WTC11 (cell line): ENCODE data around the gene ESYT1. TPM values are rescaled to one million over a fixed set of nuclear protein-coding genes. Genes with fewer than 3 reads are reported as not detected.

Experiments used
- ATAC-seq: fragments of 200-7000 bp; cut with Tn5 transposase; 2 replicates; pipeline ENCODE4 v1.10.0; 2021; ENCODE audit warnings: mild to moderate bottlenecking, moderate library complexity
- CTCF ChIA-PET: fragments of 300-600 bp; sonication (Branson Sonifier 250); formaldehyde crosslinking; loops from one replicate; lab custom pipeline; 2021; ENCODE audit warnings: antibody characterized with exemption; lab: Charles Lee
- POLR2A ChIA-PET: fragments of 350-600 bp; sonication (Branson Sonifier 250); formaldehyde crosslinking; loops from one replicate; lab custom pipeline; 2021; ENCODE audit warnings: antibody characterized with exemption; lab: Charles Lee
- DNase-seq: peaks from one replicate; pipeline ENCODE4 v3.0.0; 2021; ENCODE audit warnings: low spot score
- H3K27ac Mint-ChIP-seq: 2 replicates; pipeline ENCODE4 v1.8.0; 2021; ENCODE audit warnings: mixed read lengths
- H3K27me3 Mint-ChIP-seq: 2 replicates; pipeline ENCODE4 v1.8.0; 2021; ENCODE audit warnings: low read depth, mild to moderate bottlenecking, moderate library complexity, mixed read lengths
- H3K36me3 Mint-ChIP-seq: 2 replicates; pipeline ENCODE4 v1.8.0; 2021; ENCODE audit warnings: mixed read lengths
- H3K4me1 Mint-ChIP-seq: 2 replicates; pipeline ENCODE4 v1.8.0; 2022; ENCODE audit warnings: mixed read lengths
- H3K4me3 Mint-ChIP-seq: 2 replicates; pipeline ENCODE4 v1.8.0; 2021; ENCODE audit warnings: mild to moderate bottlenecking, moderate library complexity, mixed read lengths
- H3K9me3 Mint-ChIP-seq: 2 replicates; pipeline ENCODE4 v1.8.0; 2021; ENCODE audit warnings: mixed read lengths
- EMX1 ChIP-seq: fragments of 250-450 bp; sonication (Bioruptor Pico); IDR thresholded peaks from 2 replicates; pipeline ENCODE4 v1.8.0; 2021; ENCODE audit warnings: mild to moderate bottlenecking
- PRRX2 ChIP-seq: fragments of 250-450 bp; sonication (Bioruptor Pico); IDR thresholded peaks from 2 replicates; pipeline ENCODE4 v1.8.0; 2021; ENCODE audit warnings: mild to moderate bottlenecking
- ZNF416 ChIP-seq: fragments of 250-450 bp; sonication (Bioruptor Pico); IDR thresholded peaks from 2 replicates; pipeline ENCODE4 v1.9.0; 2021; ENCODE audit warnings: mild to moderate bottlenecking, inconsistent platforms
- ZNF671 ChIP-seq: fragments of 250-450 bp; sonication (Bioruptor Pico); IDR thresholded peaks from 2 replicates; pipeline ENCODE4 v1.8.0; 2021; ENCODE audit warnings: mild to moderate bottlenecking
- total RNA-seq: library from RNA; stranded (reverse); gene quantifications from 3 replicates; pipeline ENCODE4 v1.2.3, GENCODE V29; 2021
- TF ChIP-seq, protein P1 (sequence below): fragments of 250-450 bp; sonication (Bioruptor Pico); IDR thresholded peaks from 2 replicates; pipeline ENCODE4 v1.8.0; 2021; ENCODE audit warnings: mild to moderate bottlenecking
- TF ChIP-seq, protein P2 (sequence below): sonication (generic); formaldehyde crosslinking; IDR thresholded peaks from 2 replicates; pipeline ENCODE4 v1.8.0; 2023; ENCODE audit warnings: missing genetic modification reagents, mild to moderate bottlenecking, borderline replicate concordance
- TF ChIP-seq, protein P3 (sequence below): sonication (generic); formaldehyde crosslinking; IDR thresholded peaks from 2 replicates; pipeline ENCODE4 v1.8.1; 2023; ENCODE audit warnings: mild to moderate bottlenecking, missing genetic modification reagents, borderline replicate concordance
- TF ChIP-seq, protein P4 (sequence below): fragments of 250-450 bp; sonication (Bioruptor Pico); IDR thresholded peaks from 2 replicates; pipeline ENCODE4 v1.9.0; 2021; ENCODE audit warnings: mild to moderate bottlenecking, borderline replicate concordance
- TF ChIP-seq, protein P5 (sequence below): sonication (generic); formaldehyde crosslinking; conservative IDR thresholded peaks from 2 replicates; pipeline ENCODE4 v1.8.1; 2022; ENCODE audit warnings: mild to moderate bottlenecking, missing genetic modification reagents

Gene ESYT1
- total RNA-seq, 1 experiment from 2014 or later, result 80.1 TPM

DNA sequence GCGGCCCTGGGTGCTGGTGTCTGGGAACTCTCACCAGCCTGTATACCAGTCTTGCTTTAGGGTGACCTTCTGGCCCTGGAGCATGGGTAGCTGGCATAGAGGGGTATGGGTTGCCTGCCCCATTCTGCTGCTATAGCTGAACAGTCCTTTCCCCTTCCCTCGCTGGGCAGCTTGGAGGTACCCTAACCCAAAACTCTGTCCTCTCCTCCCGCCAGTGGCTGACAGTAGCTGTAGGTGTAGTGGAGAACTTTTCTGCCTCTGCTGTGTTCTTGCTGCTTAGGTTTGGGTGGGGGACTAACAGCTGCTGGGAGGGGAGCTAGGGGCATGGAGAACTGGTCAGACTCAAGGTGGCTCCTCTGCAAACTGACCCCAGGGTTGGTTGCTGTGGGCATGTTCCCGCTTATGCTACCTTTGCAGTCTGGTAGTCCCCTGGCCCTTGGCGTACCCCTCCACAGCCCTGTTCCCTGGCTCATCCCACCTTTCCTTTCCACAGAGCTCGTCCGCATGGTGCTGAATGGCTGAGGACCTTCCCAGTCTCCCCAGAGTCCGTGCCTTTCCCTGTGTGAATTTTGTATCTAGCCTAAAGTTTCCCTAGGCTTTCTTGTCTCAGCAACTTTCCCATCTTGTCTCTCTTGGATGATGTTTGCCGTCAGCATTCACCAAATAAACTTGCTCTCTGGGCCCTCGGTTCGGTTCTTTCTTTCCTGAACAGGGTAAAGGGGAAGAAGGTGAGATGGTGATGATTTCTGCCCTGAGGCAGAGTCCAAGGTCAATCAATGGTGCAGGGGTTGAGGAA lies 33.0 kb downstream of the ESYT1 start:
- Mint-ChIP-seq H3K27ac (peak overlapping the region; percentile 95), H3K27me3 (no peaks in the 10 kb centered on the region), H3K36me3 (peaks cover 63% of the 10 kb centered on the region), H3K4me1 (peaks cover 49% of the 10 kb centered on the region), H3K9me3 (no peaks in the 10 kb centered on the region), H3K4me3 (peak overlapping the region; percentile 96)
- TF ChIP-seq, protein P1, sequence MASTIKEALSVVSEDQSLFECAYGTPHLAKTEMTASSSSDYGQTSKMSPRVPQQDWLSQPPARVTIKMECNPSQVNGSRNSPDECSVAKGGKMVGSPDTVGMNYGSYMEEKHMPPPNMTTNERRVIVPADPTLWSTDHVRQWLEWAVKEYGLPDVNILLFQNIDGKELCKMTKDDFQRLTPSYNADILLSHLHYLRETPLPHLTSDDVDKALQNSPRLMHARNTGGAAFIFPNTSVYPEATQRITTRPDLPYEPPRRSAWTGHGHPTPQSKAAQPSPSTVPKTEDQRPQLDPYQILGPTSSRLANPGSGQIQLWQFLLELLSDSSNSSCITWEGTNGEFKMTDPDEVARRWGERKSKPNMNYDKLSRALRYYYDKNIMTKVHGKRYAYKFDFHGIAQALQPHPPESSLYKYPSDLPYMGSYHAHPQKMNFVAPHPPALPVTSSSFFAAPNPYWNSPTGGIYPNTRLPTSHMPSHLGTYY (CRISPR knock-in tag), result 0 out of 2 replicates have a peak, but pooled peaks have one; percentile 50
- TF ChIP-seq, protein P2, sequence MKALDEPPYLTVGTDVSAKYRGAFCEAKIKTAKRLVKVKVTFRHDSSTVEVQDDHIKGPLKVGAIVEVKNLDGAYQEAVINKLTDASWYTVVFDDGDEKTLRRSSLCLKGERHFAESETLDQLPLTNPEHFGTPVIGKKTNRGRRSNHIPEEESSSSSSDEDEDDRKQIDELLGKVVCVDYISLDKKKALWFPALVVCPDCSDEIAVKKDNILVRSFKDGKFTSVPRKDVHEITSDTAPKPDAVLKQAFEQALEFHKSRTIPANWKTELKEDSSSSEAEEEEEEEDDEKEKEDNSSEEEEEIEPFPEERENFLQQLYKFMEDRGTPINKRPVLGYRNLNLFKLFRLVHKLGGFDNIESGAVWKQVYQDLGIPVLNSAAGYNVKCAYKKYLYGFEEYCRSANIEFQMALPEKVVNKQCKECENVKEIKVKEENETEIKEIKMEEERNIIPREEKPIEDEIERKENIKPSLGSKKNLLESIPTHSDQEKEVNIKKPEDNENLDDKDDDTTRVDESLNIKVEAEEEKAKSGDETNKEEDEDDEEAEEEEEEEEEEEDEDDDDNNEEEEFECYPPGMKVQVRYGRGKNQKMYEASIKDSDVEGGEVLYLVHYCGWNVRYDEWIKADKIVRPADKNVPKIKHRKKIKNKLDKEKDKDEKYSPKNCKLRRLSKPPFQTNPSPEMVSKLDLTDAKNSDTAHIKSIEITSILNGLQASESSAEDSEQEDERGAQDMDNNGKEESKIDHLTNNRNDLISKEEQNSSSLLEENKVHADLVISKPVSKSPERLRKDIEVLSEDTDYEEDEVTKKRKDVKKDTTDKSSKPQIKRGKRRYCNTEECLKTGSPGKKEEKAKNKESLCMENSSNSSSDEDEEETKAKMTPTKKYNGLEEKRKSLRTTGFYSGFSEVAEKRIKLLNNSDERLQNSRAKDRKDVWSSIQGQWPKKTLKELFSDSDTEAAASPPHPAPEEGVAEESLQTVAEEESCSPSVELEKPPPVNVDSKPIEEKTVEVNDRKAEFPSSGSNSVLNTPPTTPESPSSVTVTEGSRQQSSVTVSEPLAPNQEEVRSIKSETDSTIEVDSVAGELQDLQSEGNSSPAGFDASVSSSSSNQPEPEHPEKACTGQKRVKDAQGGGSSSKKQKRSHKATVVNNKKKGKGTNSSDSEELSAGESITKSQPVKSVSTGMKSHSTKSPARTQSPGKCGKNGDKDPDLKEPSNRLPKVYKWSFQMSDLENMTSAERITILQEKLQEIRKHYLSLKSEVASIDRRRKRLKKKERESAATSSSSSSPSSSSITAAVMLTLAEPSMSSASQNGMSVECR (CRISPR knock-in tag), result no peak
- ChIA-PET CTCF (interaction anchor here (1.2 to 3.4 kb wide), 4 partner anchors 9 to 42 kb away, joined by 3 to 20 read pairs (median 10); partner anchors contain the start of genes MYL6B, SMARCC2 and ZC3H10), POLR2A (interaction anchor here (0.6 to 7.2 kb wide), 9 partner anchors 9 to 199 kb away, joined by 3 to 104 read pairs (median 15); partner anchors contain the start of genes ESYT1, MYL6B, PA2G4 and RNF41)
- ATAC-seq, result no peak
- DNase-seq, result no peak

DNA sequence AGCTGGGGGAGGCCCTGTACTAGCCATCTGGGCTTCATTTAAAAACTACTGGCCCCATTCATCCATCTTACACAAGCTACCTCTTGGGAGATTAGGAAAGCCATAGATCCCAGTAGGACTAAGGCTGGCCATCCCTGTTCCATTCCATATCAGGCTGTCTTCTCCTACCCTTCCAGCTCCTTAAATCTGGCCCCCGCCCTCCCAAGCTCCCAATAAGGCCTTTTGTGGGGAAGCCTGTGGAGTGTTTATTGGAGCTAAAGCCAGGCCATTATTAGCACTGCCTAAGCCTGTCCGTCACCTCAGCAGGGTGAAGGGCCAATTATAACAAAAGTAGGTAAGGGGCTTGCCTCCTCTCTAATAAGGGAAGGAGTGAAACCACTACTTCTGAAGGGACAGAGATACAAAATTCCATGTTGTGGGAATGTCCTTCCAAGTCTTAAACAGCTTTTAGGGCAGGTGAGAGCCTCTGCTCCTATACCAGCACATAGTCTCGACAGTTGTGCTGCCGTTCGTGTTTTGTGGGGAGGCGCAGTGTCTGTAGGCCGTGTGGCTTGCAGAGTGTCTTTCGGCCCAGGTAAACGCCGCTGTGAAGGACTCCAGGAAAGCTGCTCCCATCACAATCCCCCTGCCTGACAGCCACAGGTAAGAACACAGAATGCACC lies 33.8 kb downstream of the ESYT1 start:
- peaks cover 67% of the 10 kb centered on the region for H3K36me3 Mint-ChIP-seq
- peak overlapping the region; percentile 95 for H3K27ac Mint-ChIP-seq
- TF ChIP-seq, protein P3, sequence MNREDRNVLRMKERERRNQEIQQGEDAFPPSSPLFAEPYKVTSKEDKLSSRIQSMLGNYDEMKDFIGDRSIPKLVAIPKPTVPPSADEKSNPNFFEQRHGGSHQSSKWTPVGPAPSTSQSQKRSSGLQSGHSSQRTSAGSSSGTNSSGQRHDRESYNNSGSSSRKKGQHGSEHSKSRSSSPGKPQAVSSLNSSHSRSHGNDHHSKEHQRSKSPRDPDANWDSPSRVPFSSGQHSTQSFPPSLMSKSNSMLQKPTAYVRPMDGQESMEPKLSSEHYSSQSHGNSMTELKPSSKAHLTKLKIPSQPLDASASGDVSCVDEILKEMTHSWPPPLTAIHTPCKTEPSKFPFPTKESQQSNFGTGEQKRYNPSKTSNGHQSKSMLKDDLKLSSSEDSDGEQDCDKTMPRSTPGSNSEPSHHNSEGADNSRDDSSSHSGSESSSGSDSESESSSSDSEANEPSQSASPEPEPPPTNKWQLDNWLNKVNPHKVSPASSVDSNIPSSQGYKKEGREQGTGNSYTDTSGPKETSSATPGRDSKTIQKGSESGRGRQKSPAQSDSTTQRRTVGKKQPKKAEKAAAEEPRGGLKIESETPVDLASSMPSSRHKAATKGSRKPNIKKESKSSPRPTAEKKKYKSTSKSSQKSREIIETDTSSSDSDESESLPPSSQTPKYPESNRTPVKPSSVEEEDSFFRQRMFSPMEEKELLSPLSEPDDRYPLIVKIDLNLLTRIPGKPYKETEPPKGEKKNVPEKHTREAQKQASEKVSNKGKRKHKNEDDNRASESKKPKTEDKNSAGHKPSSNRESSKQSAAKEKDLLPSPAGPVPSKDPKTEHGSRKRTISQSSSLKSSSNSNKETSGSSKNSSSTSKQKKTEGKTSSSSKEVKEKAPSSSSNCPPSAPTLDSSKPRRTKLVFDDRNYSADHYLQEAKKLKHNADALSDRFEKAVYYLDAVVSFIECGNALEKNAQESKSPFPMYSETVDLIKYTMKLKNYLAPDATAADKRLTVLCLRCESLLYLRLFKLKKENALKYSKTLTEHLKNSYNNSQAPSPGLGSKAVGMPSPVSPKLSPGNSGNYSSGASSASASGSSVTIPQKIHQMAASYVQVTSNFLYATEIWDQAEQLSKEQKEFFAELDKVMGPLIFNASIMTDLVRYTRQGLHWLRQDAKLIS (CRISPR knock-in tag), result no peak
- TF ChIP-seq, protein P1 (CRISPR knock-in tag), result 0 out of 2 replicates have a peak, but pooled peaks have one; percentile 17
- TF ChIP-seq, protein P4, sequence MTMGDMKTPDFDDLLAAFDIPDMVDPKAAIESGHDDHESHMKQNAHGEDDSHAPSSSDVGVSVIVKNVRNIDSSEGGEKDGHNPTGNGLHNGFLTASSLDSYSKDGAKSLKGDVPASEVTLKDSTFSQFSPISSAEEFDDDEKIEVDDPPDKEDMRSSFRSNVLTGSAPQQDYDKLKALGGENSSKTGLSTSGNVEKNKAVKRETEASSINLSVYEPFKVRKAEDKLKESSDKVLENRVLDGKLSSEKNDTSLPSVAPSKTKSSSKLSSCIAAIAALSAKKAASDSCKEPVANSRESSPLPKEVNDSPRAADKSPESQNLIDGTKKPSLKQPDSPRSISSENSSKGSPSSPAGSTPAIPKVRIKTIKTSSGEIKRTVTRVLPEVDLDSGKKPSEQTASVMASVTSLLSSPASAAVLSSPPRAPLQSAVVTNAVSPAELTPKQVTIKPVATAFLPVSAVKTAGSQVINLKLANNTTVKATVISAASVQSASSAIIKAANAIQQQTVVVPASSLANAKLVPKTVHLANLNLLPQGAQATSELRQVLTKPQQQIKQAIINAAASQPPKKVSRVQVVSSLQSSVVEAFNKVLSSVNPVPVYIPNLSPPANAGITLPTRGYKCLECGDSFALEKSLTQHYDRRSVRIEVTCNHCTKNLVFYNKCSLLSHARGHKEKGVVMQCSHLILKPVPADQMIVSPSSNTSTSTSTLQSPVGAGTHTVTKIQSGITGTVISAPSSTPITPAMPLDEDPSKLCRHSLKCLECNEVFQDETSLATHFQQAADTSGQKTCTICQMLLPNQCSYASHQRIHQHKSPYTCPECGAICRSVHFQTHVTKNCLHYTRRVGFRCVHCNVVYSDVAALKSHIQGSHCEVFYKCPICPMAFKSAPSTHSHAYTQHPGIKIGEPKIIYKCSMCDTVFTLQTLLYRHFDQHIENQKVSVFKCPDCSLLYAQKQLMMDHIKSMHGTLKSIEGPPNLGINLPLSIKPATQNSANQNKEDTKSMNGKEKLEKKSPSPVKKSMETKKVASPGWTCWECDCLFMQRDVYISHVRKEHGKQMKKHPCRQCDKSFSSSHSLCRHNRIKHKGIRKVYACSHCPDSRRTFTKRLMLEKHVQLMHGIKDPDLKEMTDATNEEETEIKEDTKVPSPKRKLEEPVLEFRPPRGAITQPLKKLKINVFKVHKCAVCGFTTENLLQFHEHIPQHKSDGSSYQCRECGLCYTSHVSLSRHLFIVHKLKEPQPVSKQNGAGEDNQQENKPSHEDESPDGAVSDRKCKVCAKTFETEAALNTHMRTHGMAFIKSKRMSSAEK (CRISPR knock-in tag), result peak; percentile 38; the same call in 1 of the 2 replicates
- TF ChIP-seq, protein P5, sequence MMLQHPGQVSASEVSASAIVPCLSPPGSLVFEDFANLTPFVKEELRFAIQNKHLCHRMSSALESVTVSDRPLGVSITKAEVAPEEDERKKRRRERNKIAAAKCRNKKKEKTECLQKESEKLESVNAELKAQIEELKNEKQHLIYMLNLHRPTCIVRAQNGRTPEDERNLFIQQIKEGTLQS, result no peak
- peak; percentile 64; the same call in 1 of the 2 replicates for TF ChIP-seq ZNF416 (CRISPR knock-in tag)
- peak; percentile 84; the same call in 1 of the 2 replicates for TF ChIP-seq PRRX2 (CRISPR knock-in tag)
- peak; percentile 35; the same call in 1 of the 2 replicates for TF ChIP-seq ZNF671
- peak; percentile 72; the same call in 1 of the 2 replicates for TF ChIP-seq EMX1 (CRISPR knock-in tag)
- ChIA-PET POLR2A (interaction anchor here (0.7 to 7.2 kb wide), 10 partner anchors 10 to 1862 kb away, joined by 3 to 104 read pairs (median 12); partner anchors contain the start of genes ESYT1, MYL6B, PA2G4 and RNF41), CTCF (interaction anchor here (1.2 to 3.4 kb wide), 6 partner anchors 10 to 43 kb away, joined by 3 to 21 read pairs (median 12); partner anchors contain the start of genes ESYT1, MYL6B, SMARCC2 and ZC3H10)
- H3K4me3 Mint-ChIP-seq, result peak overlapping the region; percentile 7; the same call in 1 of the 2 replicates
- H3K9me3 Mint-ChIP-seq, result no peaks in the 10 kb centered on the region
- ATAC-seq, result no peak
- DNase-seq, result no peak
- H3K27me3 Mint-ChIP-seq, result no peaks in the 10 kb centered on the region
- peaks cover 49% of the 10 kb centered on the region for H3K4me1 Mint-ChIP-seq
